Measurements from ENCODE around the gene IL9. TPM values are rescaled to one million over a fixed set of nuclear protein-coding genes. Genes with fewer than 3 reads are reported as not detected.
A peak's percentile ranks its signal among the peaks of the same experiment; 100 is the strongest.

Gene IL9
- total RNA-seq, 1 donor = not detected

DNA sequence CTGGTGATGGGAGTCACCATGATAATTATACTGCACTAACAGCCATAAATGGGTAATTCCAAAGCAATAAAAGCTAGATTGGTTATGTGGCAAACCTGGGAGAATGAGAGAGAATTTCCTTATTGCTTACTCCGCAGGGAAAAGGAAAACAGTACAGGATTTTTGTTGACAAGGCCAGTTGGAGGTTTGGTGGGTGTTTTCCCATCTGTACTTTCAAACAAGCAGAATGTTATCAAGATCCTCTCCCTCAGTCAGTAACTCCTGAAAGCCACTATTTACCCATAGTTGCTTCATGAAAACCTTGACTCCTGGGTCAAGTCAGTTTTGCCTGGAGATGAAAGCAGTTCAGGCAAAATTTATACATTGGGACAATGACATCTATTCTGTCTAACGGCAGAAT lies 26.4 kb downstream of the IL9 start:
- Histone ChIP-seq H2AFZ (ENCODE audit: low read length) (no peak overlapping the region), H3K27me3 (ENCODE audit: insufficient read depth, low read length) (no peaks in the 10 kb centered on the region), H3K79me2 (ENCODE audit: insufficient read depth, low read length) (no peaks in the 10 kb centered on the region), H3K4me2 (ENCODE audit: insufficient read depth, low read length) (no peak overlapping the region), H3K36me3 (ENCODE audit: insufficient read depth, low read length) (no peaks in the 10 kb centered on the region), H3K9me3 (ENCODE audit: low read depth, low read length) (no peaks in the 10 kb centered on the region), H3K4me3 (ENCODE audit: insufficient read depth, low read length) (no peak overlapping the region), H3K27ac (ENCODE audit: low read depth, low read length) (no peak overlapping the region), H3K4me1 (ENCODE audit: insufficient read depth, low read length) (no peaks in the 10 kb centered on the region), H4K20me1 (ENCODE audit: insufficient read depth, low read length) (no peaks in the 10 kb centered on the region)
- TF ChIP-seq, protein P1, sequence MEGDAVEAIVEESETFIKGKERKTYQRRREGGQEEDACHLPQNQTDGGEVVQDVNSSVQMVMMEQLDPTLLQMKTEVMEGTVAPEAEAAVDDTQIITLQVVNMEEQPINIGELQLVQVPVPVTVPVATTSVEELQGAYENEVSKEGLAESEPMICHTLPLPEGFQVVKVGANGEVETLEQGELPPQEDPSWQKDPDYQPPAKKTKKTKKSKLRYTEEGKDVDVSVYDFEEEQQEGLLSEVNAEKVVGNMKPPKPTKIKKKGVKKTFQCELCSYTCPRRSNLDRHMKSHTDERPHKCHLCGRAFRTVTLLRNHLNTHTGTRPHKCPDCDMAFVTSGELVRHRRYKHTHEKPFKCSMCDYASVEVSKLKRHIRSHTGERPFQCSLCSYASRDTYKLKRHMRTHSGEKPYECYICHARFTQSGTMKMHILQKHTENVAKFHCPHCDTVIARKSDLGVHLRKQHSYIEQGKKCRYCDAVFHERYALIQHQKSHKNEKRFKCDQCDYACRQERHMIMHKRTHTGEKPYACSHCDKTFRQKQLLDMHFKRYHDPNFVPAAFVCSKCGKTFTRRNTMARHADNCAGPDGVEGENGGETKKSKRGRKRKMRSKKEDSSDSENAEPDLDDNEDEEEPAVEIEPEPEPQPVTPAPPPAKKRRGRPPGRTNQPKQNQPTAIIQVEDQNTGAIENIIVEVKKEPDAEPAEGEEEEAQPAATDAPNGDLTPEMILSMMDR (IDR thresholded peaks at IDR 0.05; ENCODE audit: extremely low read depth, low read depth, low read length) = no peak
- peak; percentile 80 for DNase-seq (ENCODE audit: insufficient read length, low spot score, missing footprints)

DNA sequence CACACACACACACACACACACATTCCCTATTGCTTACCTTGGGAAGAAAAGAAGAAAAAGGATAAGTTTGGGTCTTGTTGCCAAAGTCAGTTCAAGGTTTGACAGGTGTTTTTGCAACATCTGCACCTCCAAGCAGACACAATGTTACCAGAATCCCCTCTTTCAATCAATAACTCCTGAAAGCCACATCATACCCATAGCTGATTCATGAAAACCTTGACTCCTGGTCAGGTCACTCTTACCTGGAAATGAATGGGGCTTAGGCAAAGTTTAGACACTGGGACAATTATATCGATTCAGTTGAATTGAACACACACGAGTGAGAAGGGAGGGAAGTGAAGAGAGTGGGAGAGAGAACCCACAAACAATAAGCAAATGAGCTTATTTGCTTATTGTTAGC lies 27.0 kb downstream of the IL9 start:
- DNase-seq (ENCODE audit: insufficient read length, low spot score, missing footprints) = no peak
- H3K4me1 ChIP-seq (ENCODE audit: insufficient read depth, low read length) = no peaks in the 10 kb centered on the region
- no peak overlapping the region for H3K4me3 ChIP-seq (ENCODE audit: insufficient read depth, low read length)
- H4K20me1 ChIP-seq (ENCODE audit: insufficient read depth, low read length) = no peaks in the 10 kb centered on the region
- H3K36me3 ChIP-seq (ENCODE audit: insufficient read depth, low read length) = no peaks in the 10 kb centered on the region
- TF ChIP-seq, protein P1 (IDR thresholded peaks at IDR 0.05; ENCODE audit: extremely low read depth, low read depth, low read length) = no peak
- no peaks in the 10 kb centered on the region for H3K9me3 ChIP-seq (ENCODE audit: low read depth, low read length)
- no peak overlapping the region for H3K27ac ChIP-seq (ENCODE audit: low read depth, low read length)
- no peaks in the 10 kb centered on the region for H3K79me2 ChIP-seq (ENCODE audit: insufficient read depth, low read length)
- H3K4me2 ChIP-seq (ENCODE audit: insufficient read depth, low read length) = no peak overlapping the region
- H3K27me3 ChIP-seq (ENCODE audit: insufficient read depth, low read length) = no peaks in the 10 kb centered on the region
- no peak overlapping the region for H2AFZ ChIP-seq (ENCODE audit: low read length)

DNA sequence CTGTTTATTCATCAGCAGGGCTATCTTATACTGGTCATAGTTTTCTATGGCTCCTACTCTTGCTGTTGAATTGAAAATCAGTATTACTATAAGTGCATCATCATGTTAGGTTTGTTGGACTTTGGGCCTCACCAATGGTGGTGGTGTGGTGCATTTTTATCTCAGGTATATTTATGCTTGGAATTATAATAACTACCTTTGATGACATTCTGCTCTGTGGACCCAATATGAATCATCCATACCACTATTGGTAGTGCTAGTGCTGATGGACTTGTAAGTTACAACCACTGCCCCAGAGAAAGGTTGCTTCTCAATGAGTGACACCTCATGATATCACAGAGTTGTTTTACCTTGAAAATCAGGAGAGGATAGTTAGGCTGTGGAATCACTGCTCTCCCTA lies 28.0 kb downstream of the IL9 start:
- H3K9me3 ChIP-seq (ENCODE audit: low read depth, low read length) = no peaks in the 10 kb centered on the region
- no peaks in the 10 kb centered on the region for H3K4me1 ChIP-seq (ENCODE audit: insufficient read depth, low read length)
- no peak overlapping the region for H3K4me2 ChIP-seq (ENCODE audit: insufficient read depth, low read length)
- H3K27me3 ChIP-seq (ENCODE audit: insufficient read depth, low read length) = no peaks in the 10 kb centered on the region
- H3K36me3 ChIP-seq (ENCODE audit: insufficient read depth, low read length) = no peaks in the 10 kb centered on the region
- no peak overlapping the region for H2AFZ ChIP-seq (ENCODE audit: low read length)
- H4K20me1 ChIP-seq (ENCODE audit: insufficient read depth, low read length) = no peaks in the 10 kb centered on the region
- TF ChIP-seq, protein P1 (IDR thresholded peaks at IDR 0.05; ENCODE audit: extremely low read depth, low read depth, low read length) = no peak
- H3K4me3 ChIP-seq (ENCODE audit: insufficient read depth, low read length) = no peak overlapping the region
- no peaks in the 10 kb centered on the region for H3K79me2 ChIP-seq (ENCODE audit: insufficient read depth, low read length)
- H3K27ac ChIP-seq (ENCODE audit: low read depth, low read length) = no peak overlapping the region
- no peak for DNase-seq (ENCODE audit: insufficient read length, low spot score, missing footprints)

DNA sequence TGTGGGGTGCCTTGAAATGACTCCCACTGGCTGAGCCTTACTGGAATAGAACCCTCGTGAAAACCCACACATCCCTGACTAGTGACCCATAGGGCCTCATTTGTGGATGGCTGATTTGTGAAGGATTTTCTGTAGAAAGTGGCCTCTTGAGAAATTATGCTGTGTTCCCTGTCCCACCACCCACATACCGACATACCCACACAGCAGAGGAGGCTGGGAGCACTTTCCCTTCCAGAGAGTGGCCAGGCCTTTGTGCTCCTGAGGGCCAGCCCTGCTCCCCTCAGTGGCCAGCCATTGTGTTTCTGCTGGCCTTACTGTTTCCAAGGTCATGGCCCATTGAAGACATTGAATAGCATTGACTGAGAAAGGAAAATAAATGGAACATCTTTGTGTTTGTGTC lies 29.6 kb downstream of the IL9 start:
- no peaks in the 10 kb centered on the region for H3K79me2 ChIP-seq (ENCODE audit: insufficient read depth, low read length)
- no peaks in the 10 kb centered on the region for H3K4me1 ChIP-seq (ENCODE audit: insufficient read depth, low read length)
- TF ChIP-seq, protein P1 (IDR thresholded peaks at IDR 0.05; ENCODE audit: extremely low read depth, low read depth, low read length) = no peak
- H3K4me3 ChIP-seq (ENCODE audit: insufficient read depth, low read length) = no peak overlapping the region
- no peak overlapping the region for H3K27ac ChIP-seq (ENCODE audit: low read depth, low read length)
- H3K9me3 ChIP-seq (ENCODE audit: low read depth, low read length) = no peaks in the 10 kb centered on the region
- DNase-seq (ENCODE audit: insufficient read length, low spot score, missing footprints) = no peak
- no peaks in the 10 kb centered on the region for H3K36me3 ChIP-seq (ENCODE audit: insufficient read depth, low read length)
- H2AFZ ChIP-seq (ENCODE audit: low read length) = no peak overlapping the region
- H4K20me1 ChIP-seq (ENCODE audit: insufficient read depth, low read length) = no peaks in the 10 kb centered on the region
- no peak overlapping the region for H3K4me2 ChIP-seq (ENCODE audit: insufficient read depth, low read length)
- H3K27me3 ChIP-seq (ENCODE audit: insufficient read depth, low read length) = no peaks in the 10 kb centered on the region
